ENCODE measurements around the gene DHCR24. TPM values are rescaled to one million over a fixed set of nuclear protein-coding genes. Genes with fewer than 3 reads are reported as not detected.
"Not testable (repeated sequence)": the region's sequence is repeated elsewhere in the genome, so short reads cannot be mapped to it uniquely, and the experiment has no call there.

The DHCR24 gene, protein sequence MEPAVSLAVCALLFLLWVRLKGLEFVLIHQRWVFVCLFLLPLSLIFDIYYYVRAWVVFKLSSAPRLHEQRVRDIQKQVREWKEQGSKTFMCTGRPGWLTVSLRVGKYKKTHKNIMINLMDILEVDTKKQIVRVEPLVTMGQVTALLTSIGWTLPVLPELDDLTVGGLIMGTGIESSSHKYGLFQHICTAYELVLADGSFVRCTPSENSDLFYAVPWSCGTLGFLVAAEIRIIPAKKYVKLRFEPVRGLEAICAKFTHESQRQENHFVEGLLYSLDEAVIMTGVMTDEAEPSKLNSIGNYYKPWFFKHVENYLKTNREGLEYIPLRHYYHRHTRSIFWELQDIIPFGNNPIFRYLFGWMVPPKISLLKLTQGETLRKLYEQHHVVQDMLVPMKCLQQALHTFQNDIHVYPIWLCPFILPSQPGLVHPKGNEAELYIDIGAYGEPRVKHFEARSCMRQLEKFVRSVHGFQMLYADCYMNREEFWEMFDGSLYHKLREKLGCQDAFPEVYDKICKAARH
- 91.9 and 121 TPM in 2 replicates for total RNA-seq (2014; rRNA removed; shearing (Covaris generic))

DNA sequence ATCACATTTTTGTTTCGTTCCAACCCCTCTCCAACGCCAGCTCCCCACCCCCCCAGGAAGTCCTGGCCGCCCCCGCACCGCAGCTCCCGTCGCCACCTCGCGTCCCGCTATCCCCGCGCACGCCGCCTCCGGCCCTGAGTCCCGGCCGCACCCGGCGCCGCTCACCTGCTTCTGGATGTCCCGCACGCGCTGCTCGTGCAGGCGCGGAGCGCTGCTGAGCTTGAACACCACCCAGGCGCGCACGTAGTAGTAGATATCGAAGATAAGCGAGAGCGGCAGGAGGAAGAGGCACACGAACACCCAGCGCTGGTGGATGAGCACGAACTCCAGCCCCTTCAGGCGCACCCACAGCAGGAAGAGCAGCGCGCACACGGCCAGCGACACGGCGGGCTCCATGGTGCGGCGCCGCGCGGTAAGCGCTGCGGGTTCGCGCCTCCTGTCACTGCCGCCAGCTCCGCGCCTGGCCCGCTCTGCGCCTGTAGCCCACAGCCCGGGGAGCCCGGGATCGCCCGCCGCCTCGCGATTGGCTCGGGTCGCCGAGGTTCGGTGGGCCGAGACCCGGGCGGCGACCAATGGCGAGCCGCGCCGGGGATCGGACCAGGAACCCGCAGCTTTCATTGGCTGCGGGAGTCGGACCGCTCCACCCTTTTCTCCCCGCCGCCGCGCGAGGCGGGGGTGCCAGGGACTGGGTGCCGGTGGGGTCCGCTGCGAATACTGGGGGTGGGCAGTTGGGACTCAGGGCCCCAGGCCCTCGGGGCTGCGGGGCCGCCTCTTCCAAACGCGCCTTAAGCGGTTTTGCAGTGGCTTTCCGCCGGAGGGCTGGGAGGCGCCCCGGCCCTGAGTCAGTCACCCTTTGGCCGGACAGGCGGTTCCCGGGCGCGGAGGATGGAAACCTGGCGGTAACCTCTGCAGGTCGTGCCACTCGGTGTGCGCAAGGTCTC, at the start of gene DHCR24:
TSS of gene DHCR24 (minus strand) at position 472 of the 941 bp plus-strand sequence. CDS start at position 396, 76 bp downstream.
- peak; percentile 94 for DNase-seq (ENCODE audit: low read depth)

DNA sequence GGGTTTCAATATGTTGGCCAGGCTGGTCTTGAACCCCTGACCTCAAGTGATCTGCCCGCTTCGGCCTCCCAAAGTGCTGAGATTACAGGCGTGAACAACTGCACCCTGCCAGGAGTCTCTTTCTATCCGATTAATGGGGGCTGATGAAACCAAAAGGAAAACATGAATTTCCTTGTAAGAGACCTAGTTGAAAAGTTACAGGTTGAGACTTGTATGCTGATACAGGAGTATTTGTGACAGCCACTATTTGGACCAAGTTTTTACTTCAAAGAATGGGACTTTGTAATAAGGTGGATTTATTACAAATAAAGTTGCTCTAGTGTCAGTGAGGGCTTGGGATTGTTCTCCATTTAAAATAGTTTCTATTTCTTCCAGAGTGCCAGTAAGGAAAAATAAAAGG, 49.8 kb upstream of the DHCR24 start:
- no peak for DNase-seq (ENCODE audit: low read depth)

DNA sequence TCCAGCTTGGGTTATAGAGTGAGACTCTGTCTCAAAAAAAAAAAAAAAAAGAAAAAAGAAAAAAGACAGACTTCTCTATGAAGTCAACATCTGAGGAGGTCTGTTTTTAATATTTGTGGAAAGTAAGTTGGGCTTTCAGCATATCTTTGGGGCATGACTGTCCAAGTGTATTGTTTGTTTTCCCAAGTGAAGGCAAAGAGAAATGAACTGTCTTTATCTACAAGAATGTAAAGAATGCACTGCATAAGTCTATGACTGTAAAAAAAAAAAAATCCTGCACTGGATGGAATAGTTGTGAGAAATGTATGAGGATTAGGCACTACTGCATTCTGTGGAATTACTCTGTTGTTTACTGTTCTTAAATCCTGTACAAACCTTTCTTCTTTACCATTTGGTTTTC, 47.9 kb upstream of the DHCR24 start:
- DNase-seq (ENCODE audit: low read depth) = peak; percentile 81

DNA sequence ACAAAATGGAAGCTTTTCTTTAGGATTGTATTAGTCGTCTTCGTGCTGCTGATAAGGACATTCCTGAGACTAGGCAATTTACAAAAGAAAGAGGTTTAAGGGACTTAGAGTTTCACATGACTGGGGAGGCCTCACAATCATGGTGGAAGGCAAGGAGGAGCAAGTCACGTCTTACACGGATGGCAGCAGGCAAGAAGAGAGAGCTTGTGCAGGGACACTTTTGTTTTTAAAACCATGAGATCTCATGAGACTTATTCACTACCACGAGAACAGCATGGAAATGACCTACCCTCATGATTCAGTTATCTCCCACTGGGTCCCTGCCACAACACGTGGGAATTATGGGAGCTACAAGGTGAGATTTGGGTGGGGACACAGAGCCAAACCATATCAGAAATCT, 47.1 kb upstream of the DHCR24 start:
- not testable (repeated sequence) for DNase-seq (ENCODE audit: low read depth)

DNA sequence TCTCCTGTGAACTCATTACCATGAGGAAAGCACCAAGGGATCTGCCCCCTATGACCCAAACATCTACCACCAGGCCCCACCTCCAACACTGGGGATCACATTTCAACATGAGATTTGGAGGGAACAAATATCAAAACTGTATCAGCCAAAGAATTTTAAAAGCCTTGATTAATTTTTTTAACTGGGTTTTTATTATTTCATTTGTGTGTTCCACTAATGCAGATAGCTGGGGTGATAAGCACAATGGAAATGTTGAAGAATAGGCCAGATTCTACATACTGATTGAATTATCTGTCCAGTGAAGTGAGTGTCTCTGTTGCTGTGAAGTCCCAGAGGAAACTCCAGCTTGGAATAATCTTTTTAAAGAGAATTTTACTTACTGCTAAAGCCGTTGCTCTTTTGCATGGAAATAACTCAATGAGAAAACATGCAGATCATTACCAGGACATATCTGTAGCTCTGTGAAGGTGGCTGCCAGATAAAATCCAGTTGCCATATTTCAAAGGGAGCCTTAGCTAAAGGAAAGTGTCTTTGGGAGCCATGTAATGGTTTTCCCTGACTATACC, 44.4 kb upstream of the DHCR24 start:
- no peak for DNase-seq (ENCODE audit: low read depth)

DNA sequence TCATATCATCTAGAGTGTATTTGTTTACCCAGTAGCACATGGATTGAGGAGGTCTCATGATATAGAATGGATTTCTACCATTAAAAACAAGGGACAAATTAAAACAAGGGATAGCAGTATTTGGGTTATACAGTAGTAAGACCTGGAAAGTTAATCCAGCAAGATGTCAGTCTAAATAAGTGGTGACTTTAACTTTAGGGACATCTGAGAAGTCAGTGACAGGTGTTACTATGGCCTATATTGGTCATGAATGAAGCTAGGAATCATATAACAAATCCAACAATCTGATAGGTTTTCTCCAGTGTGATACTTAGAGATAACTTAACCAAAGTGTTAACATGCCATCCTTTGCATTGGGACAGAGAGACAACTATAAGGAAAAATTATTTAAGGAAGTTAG, 42.7 kb upstream of the DHCR24 start:
- DNase-seq (ENCODE audit: low read depth) = no peak

DNA sequence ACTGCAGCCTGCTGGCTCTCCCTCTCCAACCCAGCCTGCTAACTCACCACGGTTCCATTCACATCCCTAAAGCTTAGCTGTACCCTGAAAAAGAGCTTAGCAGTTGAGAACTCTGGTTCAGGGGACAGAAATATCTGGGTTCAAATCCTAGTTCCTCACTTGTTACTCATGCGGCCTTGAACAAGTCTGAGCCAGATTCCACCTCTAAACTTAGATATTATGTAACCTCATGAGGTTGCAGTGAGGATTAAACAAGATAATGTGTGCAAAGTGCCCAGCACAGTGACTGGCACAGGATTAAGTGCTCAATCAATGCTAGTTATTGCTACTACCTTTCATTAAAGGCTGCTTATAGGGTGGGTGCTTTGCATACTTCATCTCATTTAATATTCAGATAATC, 41.3 kb upstream of the DHCR24 start:
- DNase-seq (ENCODE audit: low read depth) = no peak

DNA sequence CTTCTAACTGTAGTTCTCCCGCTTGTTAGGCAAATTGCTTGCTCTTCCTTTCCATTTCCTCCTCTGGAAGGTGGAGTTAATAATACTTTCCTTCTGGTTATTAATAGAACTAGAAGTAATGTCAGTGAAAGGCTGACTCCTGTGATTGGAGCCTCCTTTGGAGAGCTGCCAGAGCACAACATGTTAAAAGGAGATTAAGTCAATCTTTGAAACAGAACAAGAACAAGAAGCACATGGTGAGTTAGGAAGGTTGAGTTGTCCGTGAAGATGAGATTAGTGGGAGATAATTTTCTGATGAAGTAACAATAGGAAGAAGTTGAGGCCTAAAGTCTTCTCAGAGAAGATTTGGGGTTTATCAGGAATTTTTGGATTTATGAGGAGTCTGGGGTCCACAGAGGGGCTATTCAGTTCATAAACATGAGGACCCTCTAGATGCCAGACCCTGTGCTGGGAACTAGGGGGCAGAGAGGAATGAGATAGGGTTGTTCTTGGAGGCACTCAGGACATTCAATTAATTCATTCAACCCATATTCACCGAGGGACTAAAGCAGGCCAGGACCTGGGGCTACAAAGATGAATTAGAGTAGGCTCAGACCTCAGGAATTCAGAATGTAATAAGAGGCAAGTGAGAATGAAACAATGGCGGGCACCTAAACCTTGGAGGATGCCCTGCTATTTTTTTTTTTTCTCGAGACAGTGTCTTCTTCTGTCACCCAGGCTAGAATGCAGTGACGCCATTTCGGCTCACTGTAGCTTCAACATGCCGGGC, 40.7 kb upstream of the DHCR24 start:
- no peak for DNase-seq (ENCODE audit: low read depth)

DNA sequence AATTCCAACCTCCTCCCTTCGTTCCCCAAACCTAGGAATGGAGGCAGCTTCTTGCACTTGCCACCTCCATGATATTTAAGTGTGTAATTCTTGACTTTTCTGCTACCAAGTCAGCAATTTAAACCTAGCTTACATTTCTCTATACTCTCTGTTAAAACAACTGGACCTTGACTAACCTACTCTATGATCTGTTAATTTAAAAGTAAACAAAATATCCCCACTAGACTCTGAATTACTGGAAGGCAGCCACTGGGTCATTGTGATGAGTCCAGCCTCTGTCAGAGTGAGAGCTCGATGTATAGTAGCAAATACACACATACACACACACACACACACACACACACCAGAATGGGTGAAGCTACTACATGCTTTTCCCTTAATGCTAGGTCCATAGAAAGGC, 40.0 kb upstream of the DHCR24 start:
- no peak for DNase-seq (ENCODE audit: low read depth)

DNA sequence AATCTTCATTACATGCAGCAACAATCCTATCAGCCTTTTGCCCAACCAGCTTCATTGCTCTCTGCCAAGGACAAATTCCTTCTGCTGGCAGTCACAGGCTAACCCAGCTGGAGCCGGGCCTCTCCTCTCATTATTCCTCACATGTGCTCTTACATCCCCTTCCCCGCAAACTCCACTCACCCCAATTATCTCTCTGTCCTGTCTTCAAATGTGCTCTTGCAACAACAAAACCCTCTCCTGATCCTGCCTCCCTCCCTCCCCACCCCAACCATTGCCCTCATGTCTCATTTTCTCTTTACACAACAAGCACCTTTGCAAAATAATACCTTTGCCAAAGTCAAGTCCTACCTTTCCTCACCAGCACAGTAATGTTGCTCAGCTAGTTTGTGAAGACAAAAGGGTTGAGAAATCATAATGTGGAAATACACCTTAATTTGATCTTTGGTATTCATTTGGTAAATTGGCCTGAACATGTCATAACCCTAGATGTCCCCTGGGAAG, 36.0 kb upstream of the DHCR24 start:
- no peak for DNase-seq (ENCODE audit: low read depth)

DNA sequence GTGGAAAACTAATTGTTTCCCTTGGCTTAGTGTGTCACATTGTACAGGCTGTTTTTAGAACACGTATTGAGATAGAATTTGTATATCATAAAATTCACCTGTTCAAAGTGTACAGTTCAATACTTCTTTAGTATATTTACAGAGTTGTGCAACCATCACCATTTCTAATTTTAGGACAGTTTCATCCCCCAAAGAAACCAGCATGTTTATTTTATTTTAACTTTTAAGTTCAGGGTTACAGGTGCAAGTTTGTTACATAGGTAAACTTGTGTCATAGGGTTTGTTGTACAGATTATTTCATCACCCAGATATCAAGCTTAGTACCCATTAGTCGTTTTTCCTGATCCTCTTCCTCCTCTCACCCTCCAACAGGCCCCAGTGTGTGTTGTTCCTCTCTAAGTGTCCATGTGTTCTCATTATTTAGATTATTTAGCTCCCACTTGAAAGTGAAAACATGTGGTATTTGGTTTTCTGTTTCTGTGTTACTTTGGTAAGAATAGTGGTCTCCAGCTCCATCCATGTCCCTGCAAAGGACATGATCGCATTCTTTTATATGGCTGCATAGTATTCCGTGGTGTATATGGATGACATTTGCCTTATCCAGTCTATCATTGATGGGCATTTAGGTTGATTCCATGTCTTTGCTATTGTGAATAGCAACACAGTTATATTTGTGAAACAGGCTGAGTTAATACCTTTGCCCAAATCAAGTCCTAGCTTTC, 35.2 kb upstream of the DHCR24 start:
- DNase-seq (ENCODE audit: low read depth) = no peak

DNA sequence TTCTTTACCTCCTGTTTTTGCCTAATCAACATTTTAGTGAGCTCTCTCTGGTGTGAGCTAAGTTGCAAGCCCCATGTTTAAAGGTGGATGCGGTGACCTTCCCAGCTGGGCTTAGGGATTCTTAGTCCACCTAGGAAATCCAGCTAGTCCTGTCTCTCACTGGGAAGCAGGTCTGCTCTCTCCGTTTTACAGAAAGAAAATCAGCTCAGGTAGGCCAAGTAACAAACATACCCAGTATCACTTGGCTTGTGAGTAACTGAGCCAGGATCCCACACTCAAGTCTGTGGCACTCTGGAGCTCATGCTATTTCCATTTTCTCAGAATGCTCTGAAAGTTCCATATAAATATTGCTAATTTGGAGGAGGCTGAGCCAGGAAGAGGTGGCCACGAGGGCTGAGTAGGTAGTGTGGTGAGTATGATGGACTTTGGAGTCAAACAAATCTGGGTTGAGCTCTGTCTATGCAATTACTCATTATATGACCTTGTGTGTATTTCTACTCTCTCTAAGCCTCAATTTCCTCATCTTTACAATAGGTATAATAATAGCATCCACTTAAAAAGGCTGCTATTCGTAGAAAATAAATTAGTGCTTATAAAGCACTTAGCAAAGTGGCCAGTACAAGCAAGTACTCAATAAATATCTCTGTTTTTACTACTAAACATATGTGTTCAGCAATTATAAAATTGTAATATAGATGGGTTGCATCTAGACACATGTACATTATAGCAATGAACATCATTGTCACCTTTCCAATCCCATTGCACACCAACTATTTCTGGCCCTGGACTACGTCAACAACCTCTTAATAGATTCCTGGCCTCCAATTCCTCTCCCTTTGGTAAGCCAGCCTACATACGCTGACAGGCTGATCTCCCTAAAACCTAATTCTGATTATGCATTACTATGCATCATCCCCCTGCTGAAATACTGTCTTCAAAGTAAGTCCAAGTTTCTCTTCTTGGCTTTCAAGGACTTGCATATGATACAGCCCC, 32.7 kb upstream of the DHCR24 start:
- no peak for DNase-seq (ENCODE audit: low read depth)

DNA sequence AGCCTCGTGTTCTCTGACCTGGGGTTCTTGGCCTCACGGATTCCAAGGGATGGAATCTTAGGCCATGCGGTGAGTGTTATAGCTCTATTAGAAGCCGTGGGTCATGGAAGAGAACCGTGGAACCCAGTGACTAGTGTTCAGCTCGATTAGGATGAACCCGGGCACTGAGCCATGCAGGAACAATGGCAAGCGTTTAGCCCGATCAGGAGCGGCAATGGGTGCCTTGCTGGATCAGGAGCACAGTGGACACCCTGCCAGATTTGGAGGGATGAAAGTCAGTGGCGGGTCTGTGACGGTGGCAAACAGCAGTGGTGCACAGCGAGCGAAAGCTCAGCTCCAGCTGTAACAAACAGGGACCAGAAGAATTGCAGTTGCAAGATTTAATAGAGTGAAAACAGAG, 24.1 kb upstream of the DHCR24 start:
- DNase-seq (ENCODE audit: low read depth) = not testable (repeated sequence)

DNA sequence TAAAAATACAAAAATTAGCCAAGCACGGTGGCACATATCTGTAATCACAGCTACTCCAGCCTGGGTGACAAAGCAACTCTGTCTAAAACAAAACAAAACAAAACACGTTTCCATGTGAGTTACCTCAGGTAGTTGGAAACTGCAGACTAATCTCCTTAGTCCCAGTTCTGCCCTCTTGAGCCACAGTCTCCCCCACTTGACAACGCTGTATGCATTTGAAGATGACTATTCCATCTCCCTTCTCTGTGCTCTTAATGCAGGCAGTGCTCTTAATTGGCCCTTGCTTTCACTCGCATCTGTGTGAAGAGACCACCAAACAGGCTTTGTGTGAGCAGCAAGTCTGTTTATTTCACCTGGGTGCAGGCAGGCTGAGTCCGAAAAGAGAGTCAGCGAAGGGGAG, 19.6 kb upstream of the DHCR24 start:
- no peak for DNase-seq (ENCODE audit: low read depth)

DNA sequence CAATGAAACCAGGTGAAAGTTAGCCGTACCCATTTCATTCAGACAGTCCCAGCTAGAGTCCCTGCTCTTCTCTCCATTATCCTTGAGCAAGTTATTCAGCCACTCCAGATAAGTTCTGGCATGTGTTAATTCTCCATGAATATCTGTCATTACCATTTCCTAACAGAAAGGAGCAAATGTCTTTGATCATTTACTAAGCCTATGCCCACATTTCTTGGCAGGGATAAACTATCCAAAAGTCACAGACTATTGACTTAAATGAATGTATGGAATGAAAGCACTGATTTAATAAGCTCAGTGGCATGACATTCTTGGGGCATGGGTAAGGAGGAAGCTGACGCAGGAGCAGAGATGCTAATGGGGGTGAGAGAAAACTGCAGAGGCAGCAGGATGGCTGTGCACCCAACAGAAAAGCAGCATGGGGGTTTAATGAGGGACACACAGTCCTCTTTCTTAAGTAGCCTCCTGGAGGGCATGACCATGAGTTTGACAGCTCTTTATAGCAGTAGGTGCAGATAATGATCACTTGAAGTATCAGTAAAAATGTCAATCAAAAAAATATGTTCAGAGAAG, 17.6 kb upstream of the DHCR24 start:
- DNase-seq (ENCODE audit: low read depth) = peak; percentile 83

DNA sequence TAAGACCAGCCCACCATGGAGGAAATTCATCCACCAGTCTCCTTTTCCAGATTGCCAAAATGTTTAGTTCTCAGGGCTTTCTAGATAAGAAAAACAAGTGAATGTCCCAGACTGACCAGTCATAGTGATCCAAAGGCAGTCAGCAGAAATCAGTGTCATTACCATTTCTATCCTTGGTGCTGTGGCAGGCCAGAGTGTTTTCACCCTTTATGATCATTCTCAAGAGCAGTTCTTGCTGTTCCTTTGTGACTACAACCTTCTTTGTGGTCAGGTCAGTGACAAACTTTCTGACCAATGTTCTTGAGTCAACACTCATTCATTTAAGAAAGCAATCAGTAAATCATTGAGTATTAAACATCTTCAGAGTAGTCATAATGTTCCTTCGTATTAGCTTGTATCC, 7.3 kb upstream of the DHCR24 start:
- no peak for DNase-seq (ENCODE audit: low read depth)

DNA sequence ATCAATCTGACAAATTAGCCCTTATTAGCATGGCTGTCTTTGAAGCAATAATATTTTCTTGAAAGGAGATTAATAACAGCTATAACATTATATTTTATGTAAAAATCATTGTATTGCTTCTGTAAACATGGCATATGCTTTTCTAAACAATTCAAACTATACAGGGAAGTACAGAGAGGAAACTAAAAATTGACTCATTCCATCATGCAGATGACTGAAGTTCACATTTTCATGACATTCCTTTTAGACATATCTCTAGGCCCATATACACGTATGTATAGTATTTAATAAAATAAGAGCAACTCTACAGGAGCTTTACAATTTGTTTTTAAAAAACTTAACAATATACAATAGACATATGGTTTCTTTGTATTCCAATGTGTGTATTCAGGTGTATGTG, 5.6 kb upstream of the DHCR24 start:
- DNase-seq (ENCODE audit: low read depth) = no peak

DNA sequence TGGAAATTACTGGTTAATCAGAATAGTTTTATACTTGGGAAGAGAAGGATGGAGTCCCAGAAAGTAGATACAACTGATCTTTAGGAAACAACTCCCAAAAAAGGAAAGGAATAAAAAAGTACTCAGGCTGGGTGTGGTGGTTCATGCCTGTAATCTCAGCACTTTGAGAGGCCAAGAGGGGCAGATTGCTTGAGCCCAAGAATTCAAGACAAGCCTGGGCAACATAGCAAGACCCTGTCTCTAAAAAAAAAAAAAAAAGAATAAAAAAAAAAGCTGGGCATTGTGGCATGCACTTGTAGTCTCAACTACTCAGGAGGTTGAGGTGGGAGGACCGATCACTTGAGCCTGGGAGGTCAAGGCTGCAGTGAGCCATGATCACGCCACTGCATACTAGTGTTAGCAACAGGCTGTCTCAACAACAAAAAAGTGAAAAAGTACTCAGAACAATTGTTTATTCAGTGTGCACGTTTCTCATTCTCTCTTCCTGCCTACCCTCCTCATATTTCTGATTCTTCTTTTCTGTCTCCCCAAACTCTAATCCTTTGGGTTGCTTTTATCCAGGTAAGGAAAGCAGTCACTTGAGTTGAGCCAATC, 2.2 kb upstream of the DHCR24 start:
- DNase-seq (ENCODE audit: low read depth) = no peak

Data from Daoy (cell line).